Frontal cortex (tissue), 4 donors: ENCODE results near the gene C10orf143. TPM values are rescaled to one million over a fixed set of nuclear protein-coding genes. Genes with fewer than 3 reads are reported as not detected.
"Not testable (repeated sequence)": the region's sequence is repeated elsewhere in the genome, so short reads cannot be mapped to it uniquely, and the experiment has no call there.

Experiments used
- DNase-seq, 2 donors: peaks; one replicate each; pipeline ENCODE4 v3.0.0; 2012; ENCODE audit warnings: low spot score in 2 of 2
- FAIRE-seq: peaks from 2 replicates; lab custom pipeline; 2012; peaks lifted over from hg19 to GRCh38; lab: Jason Lieb, UNC
- total RNA-seq: library from RNA; depleted of rRNA; stranded (reverse); fragments of >200 nt; gene quantifications from one replicate; pipeline ENCODE4 v1.2.3, GENCODE V29; 2014
- donor health status: control.
- donor health status: control.
- donor health status: control.

C10orf143 gene
- total RNA-seq, result 0.41 TPM

DNA sequence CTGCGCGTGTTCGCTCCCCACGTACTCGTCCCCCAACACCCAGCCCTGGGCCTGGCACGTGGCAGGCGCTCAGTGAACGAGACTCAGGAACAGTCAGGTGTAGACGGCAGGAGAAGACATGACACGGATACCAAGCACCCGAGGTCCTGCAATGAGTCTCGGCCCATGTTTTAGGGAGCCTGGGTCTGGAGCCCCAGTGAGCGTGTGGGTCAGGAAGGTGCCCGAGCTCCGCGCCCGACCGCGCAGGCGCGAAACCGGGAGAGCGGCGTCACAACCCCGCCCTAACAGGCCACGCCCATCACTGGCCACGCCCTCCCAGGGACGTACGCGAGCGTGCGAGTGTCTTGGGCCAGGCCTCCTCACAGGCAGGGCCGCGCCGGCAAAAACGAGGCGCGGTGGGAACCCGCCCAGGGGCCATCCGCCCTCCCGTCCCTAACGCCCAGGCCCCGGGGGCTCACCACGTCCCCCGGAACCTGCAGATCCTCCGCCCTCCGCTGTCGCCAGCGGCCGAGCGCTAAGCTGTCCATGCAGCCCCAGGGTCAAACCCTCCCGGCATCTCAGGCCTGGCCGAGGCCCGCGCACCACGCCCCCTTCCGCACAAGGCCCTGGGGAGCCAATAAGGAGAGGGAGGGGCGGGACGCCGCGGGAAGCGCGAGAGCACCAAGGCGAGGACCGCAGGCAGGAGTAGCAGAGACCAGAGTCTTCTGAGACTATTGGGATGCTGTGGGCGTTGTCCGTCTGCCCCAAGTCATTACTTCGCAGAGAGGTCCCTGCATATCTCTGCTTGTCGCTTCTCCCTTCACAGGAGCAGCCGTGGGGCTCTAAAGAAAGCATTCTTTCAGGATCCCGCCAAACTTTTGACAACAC, at the start of gene C10orf143:
TSS of gene C10orf143 (minus strand) at position 585 of the 867 bp plus-strand sequence. CDS start at position 527, 58 bp downstream.
- DNase-seq, result peak; percentile 90 to 91
- FAIRE-seq, result no peak

DNA sequence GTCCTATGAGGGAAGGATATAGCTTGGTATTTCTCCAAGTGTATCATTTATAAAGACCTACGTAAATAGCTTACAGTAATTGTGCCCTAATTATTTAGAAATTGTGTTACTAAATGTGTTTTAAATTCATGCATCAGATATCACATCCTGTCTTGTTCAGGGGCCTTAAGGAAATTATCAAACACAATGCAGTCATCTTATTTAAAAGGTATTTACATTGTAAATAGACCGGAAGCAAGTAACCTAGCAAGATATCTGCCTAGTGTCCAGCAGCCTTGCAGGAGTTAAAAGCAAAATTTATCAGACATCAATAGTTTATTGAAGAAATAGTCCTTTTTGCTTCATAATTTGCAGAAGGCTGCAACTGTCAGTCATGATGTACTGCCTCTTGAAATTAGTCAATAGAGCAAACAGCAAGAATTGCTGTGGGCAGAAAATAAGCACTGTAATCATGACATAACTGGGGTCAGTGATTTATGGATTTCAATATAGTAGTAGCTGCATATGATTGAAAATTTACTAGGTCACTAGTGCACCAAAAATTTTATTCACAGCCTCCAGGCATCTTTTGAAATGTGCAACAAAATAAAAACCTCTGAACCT, 48.7 kb upstream of the C10orf143 start:
- DNase-seq (no peak), FAIRE-seq (no peak)

DNA sequence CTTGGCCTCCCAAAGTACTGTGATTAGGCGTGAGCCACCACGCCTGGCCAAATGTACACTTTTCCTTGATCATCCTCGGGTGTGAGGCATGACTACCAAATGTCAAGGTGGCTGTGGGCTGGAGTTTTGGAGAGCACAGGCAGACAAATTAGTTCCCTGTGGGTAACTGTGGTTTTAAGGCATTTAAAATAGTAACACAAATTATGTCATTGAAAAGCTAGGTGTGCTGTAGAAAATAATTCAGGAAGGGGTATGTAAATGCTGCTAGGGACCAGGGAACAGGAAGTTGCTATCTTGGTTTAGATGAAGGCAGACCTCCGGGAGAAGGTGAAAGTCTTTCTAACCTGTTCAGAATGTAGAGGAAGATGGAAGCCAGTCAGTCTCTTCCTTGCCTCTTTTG, 35.4 kb upstream of the C10orf143 start:
- DNase-seq, result no peak
- no peak for FAIRE-seq

DNA sequence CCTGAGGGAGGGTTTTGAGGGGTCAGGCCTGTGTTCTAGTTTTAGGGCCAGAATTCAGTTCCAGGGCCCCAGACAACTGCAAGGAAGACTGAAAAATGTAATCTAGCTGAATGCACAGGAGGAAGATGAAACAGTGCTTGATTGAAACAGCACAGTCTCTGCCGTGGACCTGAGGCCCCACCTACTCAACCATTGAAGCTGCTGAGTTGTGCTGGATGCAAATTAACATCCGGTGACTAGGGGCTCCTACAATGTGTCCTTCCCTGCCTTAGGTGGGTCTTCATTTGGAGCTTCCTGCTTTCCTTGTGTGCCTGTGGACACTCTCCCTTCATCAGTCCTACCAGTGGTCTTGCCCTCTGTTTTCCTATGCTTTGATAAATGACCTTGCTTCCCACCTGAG, 31.2 kb upstream of the C10orf143 start:
- no peak for FAIRE-seq
- DNase-seq, result no peak

DNA sequence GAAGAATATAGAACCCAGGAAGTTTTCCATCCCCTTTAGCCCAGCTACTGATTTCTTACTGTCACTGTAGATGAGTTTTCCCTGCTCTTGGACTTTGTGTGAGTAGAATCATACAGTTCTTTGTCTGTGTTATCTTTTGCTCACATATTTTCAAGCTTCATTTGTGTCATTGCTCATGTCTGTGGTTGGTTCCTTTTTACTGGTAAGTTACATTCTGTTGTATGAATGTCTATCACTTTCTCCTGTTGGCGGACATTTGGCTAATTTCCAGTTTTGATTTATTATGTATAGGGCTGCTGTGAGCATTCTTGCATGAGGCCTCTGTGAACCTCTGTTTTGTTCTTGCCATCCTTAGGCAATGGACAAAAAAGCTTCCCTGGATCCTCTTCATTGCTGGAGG, 30.8 kb upstream of the C10orf143 start:
- DNase-seq (no peak), FAIRE-seq (no peak)

DNA sequence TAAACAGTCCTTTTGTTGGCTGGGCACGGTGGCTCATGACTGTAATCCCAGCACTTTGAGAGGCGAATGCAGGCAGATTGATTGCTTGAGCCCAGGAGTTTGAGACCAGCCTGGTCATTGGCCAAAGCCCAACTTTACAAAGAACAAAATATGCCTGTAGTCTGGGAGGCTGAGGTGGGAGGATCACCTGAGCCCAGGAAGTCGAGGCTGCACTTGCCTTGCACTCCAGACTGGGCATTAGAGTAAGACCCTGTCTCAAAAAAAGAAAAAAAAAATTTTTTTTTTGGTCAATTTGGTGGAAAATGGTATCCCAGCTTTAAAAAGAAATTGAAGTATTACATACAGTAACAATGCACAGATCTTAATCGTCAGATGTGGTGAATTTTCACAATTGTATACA, 30.4 kb upstream of the C10orf143 start:
- FAIRE-seq (no peak), DNase-seq (no peak)

DNA sequence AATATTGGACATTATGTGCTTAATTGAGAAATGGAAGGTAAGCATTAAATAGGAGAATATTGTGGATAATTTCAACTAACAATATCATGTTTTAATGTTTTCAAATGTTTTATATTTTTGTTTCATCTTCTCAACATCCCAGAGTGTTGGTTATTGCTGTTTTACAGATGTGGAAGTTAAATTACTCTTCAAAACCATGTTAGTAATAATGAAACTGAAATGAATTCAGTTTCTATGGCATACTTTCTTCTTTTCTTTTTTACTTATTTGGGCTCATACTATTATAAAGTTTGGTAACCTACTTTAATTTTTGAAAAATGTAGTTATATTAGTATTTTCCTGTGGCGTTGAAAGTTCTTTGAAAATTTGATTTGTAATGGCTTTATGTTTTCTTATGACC, 29.8 kb upstream of the C10orf143 start:
- no peak for FAIRE-seq

DNA sequence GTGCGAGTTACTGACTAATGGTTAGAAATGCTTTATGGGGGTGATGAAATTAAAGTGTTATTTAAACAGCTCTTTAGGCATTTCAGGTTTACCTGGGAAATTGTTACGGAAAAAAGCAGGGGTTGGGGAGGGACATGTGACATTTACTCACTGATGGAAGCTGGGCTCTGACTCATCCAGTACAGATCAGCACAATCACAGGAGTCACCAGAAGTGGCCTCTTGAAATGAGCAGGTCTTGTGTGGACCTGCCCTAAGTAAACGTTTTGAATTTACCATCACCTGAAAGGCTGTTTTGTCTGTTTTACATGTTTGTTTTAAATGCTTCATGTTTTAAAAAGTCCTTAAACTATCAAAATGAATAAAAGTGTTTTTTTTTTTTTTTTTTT, 27.8 kb upstream of the C10orf143 start:
- DNase-seq (no peak), FAIRE-seq (no peak)

More for the DNA sequence above, 29.8 kb upstream of the C10orf143 start:
- DNase-seq, result no peak

DNA sequence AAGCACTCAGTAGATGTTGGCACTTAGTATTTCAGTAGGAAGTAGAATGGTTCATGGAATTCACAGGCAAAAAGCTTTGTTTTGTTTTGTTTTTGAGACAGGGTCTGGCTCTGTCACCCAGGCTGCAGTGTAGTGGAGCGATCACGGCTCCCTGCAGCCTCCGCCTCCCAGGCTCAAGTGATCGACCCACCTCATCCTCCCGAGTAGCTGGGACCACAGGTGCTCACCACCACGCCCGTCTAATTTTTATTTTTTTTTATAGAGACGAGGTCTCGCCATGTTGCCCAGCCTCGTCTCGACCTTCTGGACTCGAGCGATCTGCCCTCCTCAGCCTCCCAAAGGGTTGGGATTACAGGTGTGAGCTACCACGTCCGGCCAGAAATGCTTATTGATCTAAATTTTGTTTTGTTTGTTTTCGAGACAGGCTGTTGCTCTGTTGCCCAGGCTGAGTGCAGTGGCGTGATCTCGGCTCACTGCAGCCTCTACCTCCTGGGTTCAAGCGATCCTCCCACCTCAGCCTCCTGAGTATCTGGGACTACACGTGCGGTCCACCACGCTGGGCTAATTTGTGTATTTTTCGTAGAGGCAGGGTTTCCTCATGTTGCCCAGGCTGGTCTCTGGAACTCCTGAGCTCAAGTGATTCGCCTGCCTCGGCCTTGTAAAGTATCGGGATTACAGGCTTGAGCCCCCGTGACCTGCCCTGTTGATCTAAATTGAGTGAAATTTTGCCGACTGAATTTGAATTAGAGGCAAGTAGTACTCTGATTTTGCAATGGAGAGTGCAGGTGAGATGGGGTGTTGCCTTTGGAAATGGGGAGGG, 27.2 kb upstream of the C10orf143 start:
- no peak for DNase-seq
- FAIRE-seq, result no peak

DNA sequence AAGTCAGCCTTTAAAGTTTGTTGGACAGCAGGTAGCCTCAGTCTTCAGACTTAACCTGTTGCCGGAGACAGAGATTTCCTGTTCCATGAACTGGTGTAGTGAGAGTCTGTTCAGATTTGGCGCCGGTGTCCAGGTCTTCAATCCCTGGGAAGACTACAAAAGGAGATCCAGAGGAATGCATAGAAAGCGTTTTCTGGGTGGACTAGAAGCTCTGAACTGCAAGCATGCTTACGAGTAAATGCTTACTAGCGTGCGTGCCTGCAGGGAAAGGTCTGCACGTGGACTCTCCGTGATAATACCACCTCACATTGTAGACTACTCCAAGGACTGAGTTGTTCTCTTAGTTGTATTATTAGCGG, 26.4 kb upstream of the C10orf143 start:
- DNase-seq (no peak), FAIRE-seq (no peak)

DNA sequence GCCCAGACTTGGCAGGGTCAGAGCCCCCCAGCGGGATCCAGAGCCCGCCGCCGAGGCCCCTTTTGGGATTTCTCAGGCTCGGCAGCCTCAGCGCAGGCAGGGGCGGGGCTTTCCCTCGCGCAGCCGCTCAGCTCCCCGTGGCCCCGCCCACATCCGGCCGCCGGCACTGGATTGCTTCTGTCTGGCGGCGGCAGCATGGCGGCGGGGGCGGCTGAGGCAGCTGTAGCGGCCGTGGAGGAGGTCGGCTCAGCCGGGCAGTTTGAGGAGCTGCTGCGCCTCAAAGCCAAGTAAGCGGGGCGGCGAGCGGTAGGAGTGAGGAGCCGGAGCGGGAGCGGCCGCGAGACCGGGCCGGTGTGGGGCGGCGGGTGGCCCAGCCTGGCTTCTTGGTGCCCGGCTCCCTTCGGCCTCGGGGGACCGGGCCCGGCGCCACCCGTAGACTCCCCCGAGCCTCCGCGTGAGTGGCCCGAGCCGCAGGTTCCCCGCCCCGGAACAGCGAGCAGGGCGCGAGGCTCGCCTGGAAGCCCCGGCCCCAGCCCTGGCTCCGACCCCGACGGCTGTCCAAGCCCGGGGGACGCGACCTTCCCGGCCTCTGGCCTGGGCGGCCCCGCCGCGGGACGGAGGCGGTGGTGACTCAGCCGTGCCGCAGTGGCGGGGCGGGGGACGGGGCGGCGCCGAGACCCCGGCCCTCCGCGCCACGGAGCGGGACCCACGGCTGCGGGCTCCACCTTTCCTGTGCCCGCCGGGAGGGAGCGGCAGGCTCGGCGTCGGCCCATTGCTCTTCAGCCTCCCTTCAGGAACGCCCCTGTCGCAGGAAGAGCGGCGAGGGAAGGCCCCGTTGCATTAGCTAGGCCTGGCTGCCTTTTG, 25.8 kb upstream of the C10orf143 start, which contains the start of gene GLRX3:
TSS of gene GLRX3 (plus strand) at position 166 of the 864 bp plus-strand sequence. CDS start at position 196, 30 bp downstream.
- FAIRE-seq (no peak), DNase-seq (peak; percentile 98)

DNA sequence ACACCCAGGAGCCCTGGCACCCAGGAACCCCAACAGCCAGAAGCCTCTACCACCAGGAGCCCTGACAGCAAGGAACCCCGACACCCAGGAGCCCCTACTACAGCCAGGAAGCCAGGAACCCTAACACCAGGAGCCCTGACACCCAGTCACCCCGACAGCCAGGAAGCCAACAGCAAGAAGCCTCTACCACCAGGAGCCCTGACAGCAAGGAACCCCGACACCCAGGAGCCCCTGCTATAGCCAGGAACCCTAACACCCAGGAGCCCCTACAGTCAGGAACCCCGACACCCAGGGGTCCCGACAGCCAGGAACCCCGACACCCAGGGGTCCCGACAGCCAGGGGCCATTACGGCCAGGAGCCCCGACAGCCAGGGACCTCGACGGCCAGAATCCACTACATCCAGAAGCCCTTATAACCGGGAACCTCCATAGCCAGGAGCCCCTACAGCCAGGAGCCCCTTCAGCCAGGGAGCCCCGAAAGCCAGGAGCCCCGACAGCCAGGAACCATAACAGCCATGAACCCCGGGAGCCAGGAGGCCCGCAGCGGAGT, 25.1 kb upstream of the C10orf143 start:
- DNase-seq (no peak), FAIRE-seq (no peak)

DNA sequence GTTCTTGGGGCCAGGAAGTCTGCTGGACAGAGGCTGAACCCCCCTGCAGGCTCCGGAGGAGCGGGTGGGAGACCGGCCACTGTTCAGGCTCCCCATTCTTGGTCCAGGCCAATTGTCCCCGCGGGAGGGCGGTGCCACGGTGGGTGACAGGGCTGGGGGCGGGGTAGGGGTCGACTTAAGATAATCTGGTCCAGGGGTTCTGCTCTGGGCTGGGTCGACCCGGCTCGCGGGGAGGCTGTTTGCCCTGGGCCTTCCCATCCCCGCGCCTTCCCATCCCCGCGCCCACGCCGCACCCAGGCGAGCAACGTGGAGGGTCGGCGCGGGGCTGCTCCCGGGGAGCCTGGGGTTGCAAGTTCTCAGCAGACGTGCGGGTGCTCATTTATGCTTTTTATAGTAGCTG, 18.3 kb upstream of the C10orf143 start:
- DNase-seq (no peak), FAIRE-seq (no peak)

DNA sequence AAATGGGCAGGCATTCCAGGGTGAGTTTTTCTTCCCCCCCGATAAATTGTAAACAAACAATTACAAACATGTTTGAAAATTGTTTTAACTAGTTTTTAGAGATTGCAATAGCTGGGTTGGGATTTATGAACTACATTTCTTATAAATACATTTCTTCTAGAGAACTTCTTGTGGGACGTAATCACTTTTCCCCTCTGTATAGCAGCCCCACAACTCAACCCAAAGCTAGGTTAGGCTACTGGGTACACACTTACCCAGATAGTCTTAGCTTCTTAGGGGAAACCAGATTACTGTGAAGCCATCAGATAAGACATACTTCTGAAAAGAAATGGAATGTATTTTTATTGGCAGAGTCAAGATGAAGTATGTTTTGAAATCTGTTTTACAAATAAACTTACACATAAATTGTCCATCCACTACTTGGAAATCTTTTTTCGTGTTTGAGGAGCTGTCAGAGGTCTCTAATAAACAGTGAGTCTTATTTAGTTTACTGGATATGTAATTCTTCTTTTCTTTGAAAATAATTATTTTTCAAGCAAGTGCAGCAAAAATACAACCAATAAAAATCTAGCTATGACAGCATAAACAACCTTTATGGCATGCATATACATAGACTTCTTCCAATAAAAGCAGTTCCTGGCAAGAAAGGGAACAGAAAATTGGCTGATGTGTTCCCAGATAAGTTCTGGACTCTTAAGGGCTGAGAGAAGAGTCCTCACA, 17.6 kb upstream of the C10orf143 start:
- FAIRE-seq (no peak), DNase-seq (no peak)

DNA sequence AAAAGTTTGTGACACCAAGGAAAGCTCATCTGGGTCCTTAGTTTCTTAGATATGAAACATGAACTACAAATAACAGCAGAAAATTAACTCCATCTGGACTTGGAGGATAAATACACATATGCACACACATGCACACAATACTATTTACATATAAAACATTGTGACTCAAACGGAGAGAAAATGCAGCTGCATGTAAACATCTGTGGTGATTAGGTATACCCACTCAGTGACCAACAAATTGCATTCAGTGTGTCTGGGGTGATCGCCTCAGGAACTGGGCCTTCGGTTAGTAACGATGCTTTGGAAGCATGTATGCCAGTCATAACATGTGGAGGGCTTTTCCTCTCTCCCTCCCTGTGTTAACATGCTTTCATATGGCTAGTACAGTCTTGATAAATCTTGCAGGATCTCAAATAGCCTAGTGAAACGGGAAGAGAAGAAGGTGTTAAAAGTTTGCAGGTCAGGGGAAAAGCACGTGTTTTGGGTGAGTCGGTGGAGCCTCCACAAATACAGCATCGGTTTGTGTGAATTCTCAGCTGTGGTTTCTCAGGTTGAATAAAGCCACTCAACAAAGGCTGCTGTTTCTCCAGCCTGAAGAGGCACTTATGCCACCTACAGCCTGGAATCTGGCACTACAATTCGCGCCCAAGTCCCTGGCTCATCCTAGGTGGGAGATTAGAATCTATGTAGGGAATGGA, 16.9 kb upstream of the C10orf143 start:
- DNase-seq (peak; percentile 76 to 88), FAIRE-seq (no peak)

DNA sequence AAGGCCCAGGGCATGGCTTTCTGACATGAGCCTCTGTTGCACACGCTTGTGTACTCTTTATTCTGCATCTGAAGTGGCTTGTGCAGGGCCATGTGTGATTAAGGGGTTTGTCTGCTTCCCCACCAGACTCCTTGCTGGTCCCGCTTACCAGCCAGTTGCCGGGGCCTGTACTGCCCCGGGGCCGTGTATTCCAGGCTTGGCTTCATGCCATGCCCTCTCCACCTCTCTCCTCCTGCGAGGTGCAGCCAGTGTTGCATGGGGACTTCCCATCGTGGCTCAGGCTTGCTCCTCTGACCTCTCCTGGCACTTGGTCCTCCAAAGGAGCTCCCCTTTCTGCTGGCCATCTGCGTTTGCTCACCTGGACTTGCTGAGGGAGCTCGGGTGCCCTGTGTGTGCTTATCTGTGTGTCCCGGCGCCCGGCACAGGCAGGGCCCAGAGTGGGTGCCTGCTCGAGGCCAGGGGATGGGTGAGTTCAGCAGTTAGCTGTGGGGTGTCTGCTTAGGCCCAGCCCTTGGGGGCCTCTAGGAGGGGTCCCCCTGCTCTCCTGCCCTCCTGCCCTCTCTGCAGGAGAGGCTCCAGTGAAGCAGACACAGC, 11.0 kb upstream of the C10orf143 start:
- FAIRE-seq (no peak), DNase-seq (no peak)

DNA sequence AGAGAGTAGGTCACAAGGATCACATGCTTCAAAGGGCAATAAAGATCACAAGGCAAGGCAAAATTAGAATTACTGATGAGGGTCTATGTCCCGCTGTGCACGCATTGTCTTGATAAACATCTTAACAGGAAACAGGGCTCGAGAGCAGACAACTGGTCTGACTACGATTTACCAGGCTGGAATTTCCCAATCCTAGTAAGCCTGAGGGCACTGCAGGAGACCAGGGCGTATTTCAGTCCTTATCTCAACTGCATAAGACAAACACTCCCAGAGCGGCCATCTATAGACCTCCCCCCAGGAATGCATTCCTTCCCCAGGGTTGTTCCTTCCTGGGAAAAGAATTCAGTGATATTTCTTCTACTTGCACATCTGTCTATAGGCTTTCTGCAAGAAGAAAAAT, 6.9 kb upstream of the C10orf143 start:
- not testable (repeated sequence) for DNase-seq, FAIRE-seq

DNA sequence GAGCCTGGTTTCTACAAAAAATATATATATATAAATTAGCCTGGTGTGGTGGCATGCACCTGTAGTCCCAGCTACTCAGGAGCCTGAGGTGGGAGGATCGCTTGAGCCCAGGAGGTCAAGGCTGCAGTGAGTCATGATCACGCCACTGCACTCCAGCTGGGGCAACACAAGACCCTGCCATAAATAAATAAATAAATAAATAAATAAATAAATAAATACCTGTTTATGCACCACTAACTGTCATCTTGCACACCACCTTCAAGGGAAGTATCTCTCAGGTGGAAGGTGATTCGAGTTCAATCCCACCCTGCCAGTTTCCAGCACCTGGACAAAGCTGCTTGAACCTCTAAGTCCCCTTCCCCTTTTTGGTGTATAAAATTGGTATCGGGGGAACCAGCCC, 6.3 kb upstream of the C10orf143 start:
- not testable (repeated sequence) for DNase-seq, FAIRE-seq
